ENCODE results near the gene C10orf71.

C10orf71 gene

GRCh38 chr10:49362596-49363260 is 63.8 kb downstream of the C10orf71 start:
- Histone ChIP-seq H3K27ac (ENCODE audit: low read depth, low read length) (no peak overlapping the region), H3K36me3 (ENCODE audit: control insufficient read depth, low read length) (no peaks in the 10 kb centered on the region), H3K9me3 (ENCODE audit: control insufficient read depth, insufficient read depth, low read length) (no peaks in the 10 kb centered on the region), H3K9me2 (replicated peaks; ENCODE audit: control insufficient read depth, low read length) (no peaks in the 10 kb centered on the region), H3K4me2 (ENCODE audit: low read length) (no peak overlapping the region), H3F3A (ENCODE audit: control insufficient read depth, insufficient read depth) (no peaks in the 10 kb centered on the region), H4K20me1 (ENCODE audit: control insufficient read depth, insufficient read depth, low read depth, low read length) (no peaks in the 10 kb centered on the region), H3K4me1 (ENCODE audit: control insufficient read depth, low read length) (no peaks in the 10 kb centered on the region), H3K4me3 (ENCODE audit: low read length) (no peak overlapping the region), H3K27me3 (ENCODE audit: control insufficient read depth, low read length) (no peaks in the 10 kb centered on the region), H3K79me2 (ENCODE audit: control insufficient read depth, low read length) (no peaks in the 10 kb centered on the region)
- TF ChIP-seq EZH2phosphoT487 (IDR thresholded peaks at IDR 0.05; ENCODE audit: borderline replicate concordance, low read length) (no peak), CTCF (IDR thresholded peaks at IDR 0.05; ENCODE audit: low read depth, low read length, poor library complexity, severe bottlenecking) (no peak)

- no peaks in the 10 kb centered on the region for H3F3A ChIP-seq (ENCODE audit: control insufficient read depth, insufficient read depth)
- H3K27me3 ChIP-seq (ENCODE audit: control insufficient read depth, low read length) = no peaks in the 10 kb centered on the region
- TF ChIP-seq CTCF (IDR thresholded peaks at IDR 0.05; ENCODE audit: low read depth, low read length, poor library complexity, severe bottlenecking) = no peak
- TF ChIP-seq EZH2phosphoT487 (IDR thresholded peaks at IDR 0.05; ENCODE audit: borderline replicate concordance, low read length) = no peak
- H3K4me1 ChIP-seq (ENCODE audit: control insufficient read depth, low read length) = no peaks in the 10 kb centered on the region
- no peaks in the 10 kb centered on the region for H3K36me3 ChIP-seq (ENCODE audit: control insufficient read depth, low read length)
- H3K79me2 ChIP-seq (ENCODE audit: control insufficient read depth, low read length) = no peaks in the 10 kb centered on the region
- H3K9me3 ChIP-seq (ENCODE audit: control insufficient read depth, insufficient read depth, low read length) = no peaks in the 10 kb centered on the region
- H3K27ac ChIP-seq (ENCODE audit: low read depth, low read length) = no peak overlapping the region
- no peak overlapping the region for H3K4me2 ChIP-seq (ENCODE audit: low read length)
- H3K4me3 ChIP-seq (ENCODE audit: low read length) = no peak overlapping the region
- H3K9me2 ChIP-seq (replicated peaks; ENCODE audit: control insufficient read depth, low read length) = no peaks in the 10 kb centered on the region
- H4K20me1 ChIP-seq (ENCODE audit: control insufficient read depth, insufficient read depth, low read depth, low read length) = no peaks in the 10 kb centered on the region
Observed at GRCh38 chr10:49363309-49364031, 64.5 kb downstream of the C10orf71 start.

GRCh38 chr10:49364051-49364450 is 65.1 kb downstream of the C10orf71 start:
- H4K20me1 ChIP-seq (ENCODE audit: control insufficient read depth, insufficient read depth, low read depth, low read length) = no peaks in the 10 kb centered on the region
- H3K79me2 ChIP-seq (ENCODE audit: control insufficient read depth, low read length) = no peaks in the 10 kb centered on the region
- H3K4me3 ChIP-seq (ENCODE audit: low read length) = no peak overlapping the region
- H3K9me3 ChIP-seq (ENCODE audit: control insufficient read depth, insufficient read depth, low read length) = no peaks in the 10 kb centered on the region
- H3K9me2 ChIP-seq (replicated peaks; ENCODE audit: control insufficient read depth, low read length) = no peaks in the 10 kb centered on the region
- no peaks in the 10 kb centered on the region for H3F3A ChIP-seq (ENCODE audit: control insufficient read depth, insufficient read depth)
- no peak overlapping the region for H3K27ac ChIP-seq (ENCODE audit: low read depth, low read length)
- H3K4me2 ChIP-seq (ENCODE audit: low read length) = no peak overlapping the region
- no peaks in the 10 kb centered on the region for H3K4me1 ChIP-seq (ENCODE audit: control insufficient read depth, low read length)
- no peaks in the 10 kb centered on the region for H3K36me3 ChIP-seq (ENCODE audit: control insufficient read depth, low read length)
- H3K27me3 ChIP-seq (ENCODE audit: control insufficient read depth, low read length) = no peaks in the 10 kb centered on the region
- no peak for TF ChIP-seq EZH2phosphoT487 (IDR thresholded peaks at IDR 0.05; ENCODE audit: borderline replicate concordance, low read length)
- TF ChIP-seq CTCF (IDR thresholded peaks at IDR 0.05; ENCODE audit: low read depth, low read length, poor library complexity, severe bottlenecking) = no peak

Measured in DOHH2 (cell line).